GM18858 (cell line): ENCODE data around the gene TEKT4.
"Not testable (repeated sequence)": the region's sequence is repeated elsewhere in the genome, so short reads cannot be mapped to it uniquely, and the experiment has no call there.

Source experiments
- ATAC-seq: cut with Tn5 transposase; IDR thresholded peaks from one replicate; pipeline ENCODE4 v1.9.1; 2021; ENCODE audit not compliant: unreplicated experiment

The TEKT4 gene

GRCh38 chr2:94871226-94872087 lies at the start of gene TEKT4:
TSS of gene TEKT4 (plus strand) at chr2:94871430. CDS start at chr2:94871580, 150 bp downstream.
- no peak for ATAC-seq

- not testable (repeated sequence) for ATAC-seq
Observed at GRCh38 chr2:94839224-94839623, 32.0 kb upstream of the TEKT4 start.

GRCh38 chr2:94856856-94857255 lies 14.4 kb upstream of the TEKT4 start:
- ATAC-seq, result not testable (repeated sequence)

GRCh38 chr2:94857367-94858162 lies 13.7 kb upstream of the TEKT4 start:
- not testable (repeated sequence) for ATAC-seq

- ATAC-seq, result not testable (repeated sequence)
Observed at GRCh38 chr2:94858163-94858888, 12.9 kb upstream of the TEKT4 start.

- no peak for ATAC-seq
Observed at GRCh38 chr2:94861308-94862152, 9.7 kb upstream of the TEKT4 start.

GRCh38 chr2:94862903-94863302 lies 8.3 kb upstream of the TEKT4 start:
- ATAC-seq, result not testable (repeated sequence)

GRCh38 chr2:94869131-94869530 lies 2.1 kb upstream of the TEKT4 start:
- ATAC-seq, result no peak

GRCh38 chr2:94869552-94870439 lies 1.4 kb upstream of the TEKT4 start:
- ATAC-seq, result no peak

GRCh38 chr2:94870440-94871225 lies 597 bp upstream of the TEKT4 start:
- ATAC-seq, result no peak

GRCh38 chr2:94872088-94872618 lies 923 bp downstream of the TEKT4 start:
- no peak for ATAC-seq

- no peak for ATAC-seq
Observed at GRCh38 chr2:94872676-94873361, 1.6 kb downstream of the TEKT4 start.

- ATAC-seq, result no peak
Observed at GRCh38 chr2:94873362-94874276, 2.4 kb downstream of the TEKT4 start.

GRCh38 chr2:94874277-94874997 lies 3.2 kb downstream of the TEKT4 start:
- peak; percentile 92 for ATAC-seq

- no peak for ATAC-seq
Observed at GRCh38 chr2:94875064-94875819, 4.0 kb downstream of the TEKT4 start.
